MM.1S (cell line): Measurements from ENCODE around the gene EMCN.

Experiments
- CTCF ChIP-seq: fragments of 300-600 bp; sonication (generic); IDR thresholded peaks from 2 replicates; pipeline ENCODE4 v1.5.1; 2016; ENCODE audit warnings: antibody characterized with exemption, low read length, mixed read lengths
- EZH2 ChIP-seq: fragments of 300-600 bp; sonication (generic); optimal IDR thresholded peaks from 2 replicates; pipeline ENCODE3; 2017; ENCODE audit warnings: low read depth, mild to moderate bottlenecking, antibody characterized with exemption, low read length, mixed read lengths
- EZH2phosphoT487 ChIP-seq: fragments of 300-600 bp; sonication (generic); IDR thresholded peaks from 2 replicates; pipeline ENCODE4 v1.6.1; 2018; ENCODE audit warnings: antibody characterized with exemption, low read length

- no peak for TF ChIP-seq CTCF
- no peak for TF ChIP-seq EZH2
- no peak for TF ChIP-seq EZH2phosphoT487
These were observed 21.9 kb upstream of the EMCN start for GRCh38 chr4:100539706-100540105.
